ENCODE data around the gene SLC35E2B.
"Not testable (repeated sequence)": the region's sequence is repeated elsewhere in the genome, so short reads cannot be mapped to it uniquely, and the experiment has no call there.

GRCh38 chr1:1715109-1715883 lies 22.7 kb upstream of the SLC35E2B start:
- not testable (repeated sequence) for TF ChIP-seq POLR2A (IDR thresholded peaks at IDR 0.05; ENCODE audit: low read depth, low read length); POLR2AphosphoS5 (IDR thresholded peaks at IDR 0.05; ENCODE audit: low read depth, low read length); TAF1 (IDR thresholded peaks at IDR 0.05; ENCODE audit: borderline replicate concordance, low read depth, low read length)

Measured in GM12892 (cell line).